GM19193 (cell line): ENCODE data around the gene UPK1A.

Experiments used
- POLR2A ChIP-seq: IDR thresholded peaks from 4 replicates; pipeline ENCODE4 v1.6.1; 2011; ENCODE audit not compliant: insufficient read depth, insufficient read length; ENCODE audit errors: extremely low read depth

Gene UPK1A

GRCh38 chr19:35703343-35703742, 37.0 kb downstream of the UPK1A start:
- no peak for TF ChIP-seq POLR2A

GRCh38 chr19:35704218-35704617, 37.9 kb downstream of the UPK1A start, which contains the start of gene ZBTB32:
ZBTB32 (plus strand) TSS chr19:35704558; CDS start chr19:35714627, 10,069 bp downstream.
- TF ChIP-seq POLR2A, result no peak

- TF ChIP-seq POLR2A, result no peak
Measured at GRCh38 chr19:35708391-35708790, 42.1 kb downstream of the UPK1A start.

- TF ChIP-seq POLR2A, result peak; percentile 38
Measured at GRCh38 chr19:35710784-35711723, 44.7 kb downstream of the UPK1A start.

- peak; percentile 76 for TF ChIP-seq POLR2A
Measured at GRCh38 chr19:35712567-35713505, 46.5 kb downstream of the UPK1A start.

GRCh38 chr19:35713506-35713850, 47.2 kb downstream of the UPK1A start:
- TF ChIP-seq POLR2A, result no peak

GRCh38 chr19:35713904-35714495, 47.7 kb downstream of the UPK1A start:
- TF ChIP-seq POLR2A, result no peak

GRCh38 chr19:35714601-35715354, 48.5 kb downstream of the UPK1A start:
- TF ChIP-seq POLR2A, result peak; percentile 35

- no peak for TF ChIP-seq POLR2A
Measured at GRCh38 chr19:35715355-35715809, 49.1 kb downstream of the UPK1A start.

- TF ChIP-seq POLR2A, result no peak
Measured at GRCh38 chr19:35715981-35716800, 49.9 kb downstream of the UPK1A start.

GRCh38 chr19:35716801-35717664, 50.7 kb downstream of the UPK1A start:
- TF ChIP-seq POLR2A, result peak; percentile 28

- peak; percentile 63 for TF ChIP-seq POLR2A
Measured at GRCh38 chr19:35717665-35718344, 51.5 kb downstream of the UPK1A start, which contains the start of gene KMT2B. KMT2B (plus strand) TSS chr19:35718003; CDS start chr19:35718019, 16 bp downstream.
